ENCODE measurements around the gene NRL.

The NRL gene

GRCh38 chr14:24070285-24071143 is 44.2 kb downstream of the NRL start:
- no peak overlapping the region for H3K4me3 ChIP-seq (ENCODE audit: low read length)
- TF ChIP-seq ZNF274 (IDR thresholded peaks at IDR 0.05; ENCODE audit: low read depth, low read length) = no peak

GRCh38 chr14:24069411-24069735 is 45.4 kb downstream of the NRL start:
- H3K4me3 ChIP-seq (ENCODE audit: low read length) = no peak overlapping the region
- no peak for TF ChIP-seq ZNF274 (IDR thresholded peaks at IDR 0.05; ENCODE audit: low read depth, low read length)

- no peak for TF ChIP-seq ZNF274 (IDR thresholded peaks at IDR 0.05; ENCODE audit: low read depth, low read length)
Observed at GRCh38 chr14:24068711-24069410, 45.9 kb downstream of the NRL start.

DNA sequence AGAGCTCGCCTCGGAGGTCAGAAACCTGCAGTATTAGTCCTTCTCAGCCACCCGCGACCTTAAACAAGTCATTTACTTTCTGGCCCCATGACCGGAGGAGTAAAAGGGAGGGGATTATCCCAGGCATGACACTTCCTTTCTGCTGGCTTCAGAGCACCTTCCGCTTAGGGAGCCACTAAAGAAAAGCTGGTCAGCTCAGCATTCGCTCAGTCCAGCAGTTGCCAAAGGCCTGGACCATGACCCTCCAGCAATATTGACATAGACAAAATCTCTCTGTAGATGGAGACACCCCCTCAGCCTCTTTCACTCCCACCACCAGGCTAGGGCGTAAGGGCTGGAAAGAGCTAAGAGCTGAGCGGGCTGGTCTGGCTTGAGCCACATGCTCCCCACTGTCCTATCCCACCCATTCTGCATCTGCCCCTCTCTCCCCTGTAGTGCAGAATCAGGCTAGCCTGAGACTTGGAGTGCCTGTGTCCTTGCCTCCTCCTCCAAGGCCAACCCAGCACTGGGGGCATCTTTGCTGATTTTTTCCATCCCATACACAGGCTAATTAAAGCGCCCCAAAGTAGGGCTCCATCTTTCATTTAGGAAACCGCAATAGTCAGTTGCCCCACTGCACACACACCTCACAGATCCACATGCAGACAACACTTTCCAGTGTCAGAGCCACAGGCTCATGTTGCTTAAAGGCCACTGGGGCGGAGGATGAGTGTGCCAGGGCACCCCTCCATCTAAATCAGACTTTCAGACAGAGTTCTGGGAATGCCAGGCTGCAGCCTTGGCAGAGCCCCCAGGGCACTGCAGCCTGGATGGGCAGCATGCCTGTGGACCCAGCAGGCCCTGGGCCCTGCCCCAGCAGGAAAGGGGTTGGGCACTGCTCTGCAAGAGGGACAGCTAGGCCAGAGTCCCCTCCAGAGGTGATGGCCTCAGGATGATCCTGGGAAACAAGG is 47.3 kb downstream of the NRL start:
- H3K4me3 ChIP-seq (ENCODE audit: low read length) = no peak overlapping the region
- no peak for TF ChIP-seq ZNF274 (IDR thresholded peaks at IDR 0.05; ENCODE audit: low read depth, low read length)

More at GRCh38 chr14:24068711-24069410, 45.9 kb downstream of the NRL start:
- no peak overlapping the region for H3K4me3 ChIP-seq (ENCODE audit: low read length)

DNA sequence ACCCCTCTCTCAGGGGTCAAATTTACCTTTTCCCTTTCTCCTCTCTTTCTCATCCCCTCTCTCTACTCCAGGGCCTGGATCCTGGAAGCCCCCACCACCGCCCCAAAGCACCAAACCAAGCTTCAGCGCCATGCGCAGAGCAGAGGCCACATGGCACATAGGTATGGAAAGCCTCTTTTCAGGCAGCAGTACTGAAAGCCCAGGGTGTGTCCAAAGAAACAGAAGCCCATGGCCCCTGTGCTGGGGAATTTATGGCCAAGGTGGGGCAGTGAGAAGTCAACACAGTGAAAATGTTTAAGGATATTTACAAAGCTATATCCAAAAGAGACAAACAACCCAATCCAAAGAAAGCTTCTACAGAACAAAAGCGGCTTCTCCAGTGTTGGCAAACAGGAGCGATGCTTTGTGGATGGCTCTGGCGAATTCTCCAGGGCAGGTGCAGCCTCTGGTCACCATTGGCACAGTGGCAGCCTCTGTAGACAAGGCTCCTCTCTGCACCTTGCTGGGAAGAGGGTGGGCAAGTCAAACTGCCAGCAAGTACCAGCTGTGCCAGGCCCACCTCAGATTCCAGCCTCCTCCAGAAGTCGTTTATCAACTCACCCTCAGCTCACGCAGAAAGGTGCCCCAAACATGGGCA is 48.1 kb downstream of the NRL start:
- H3K4me3 ChIP-seq (ENCODE audit: low read length) = no peak overlapping the region
- TF ChIP-seq ZNF274 (IDR thresholded peaks at IDR 0.05; ENCODE audit: low read depth, low read length) = no peak

- TF ChIP-seq ZNF274 (IDR thresholded peaks at IDR 0.05; ENCODE audit: low read depth, low read length) = no peak
- no peak overlapping the region for H3K4me3 ChIP-seq (ENCODE audit: low read length)
Observed at GRCh38 chr14:24065408-24065807, 49.3 kb downstream of the NRL start.

GRCh38 chr14:24064856-24065255 is 49.9 kb downstream of the NRL start:
- no peak for TF ChIP-seq ZNF274 (IDR thresholded peaks at IDR 0.05; ENCODE audit: low read depth, low read length)
- no peak overlapping the region for H3K4me3 ChIP-seq (ENCODE audit: low read length)

- H3K4me3 ChIP-seq (ENCODE audit: low read length) = no peak overlapping the region
- TF ChIP-seq ZNF274 (IDR thresholded peaks at IDR 0.05; ENCODE audit: low read depth, low read length) = no peak
Observed at GRCh38 chr14:24064091-24064795, 50.5 kb downstream of the NRL start.

- TF ChIP-seq ZNF274 (IDR thresholded peaks at IDR 0.05; ENCODE audit: low read depth, low read length) = no peak
- H3K4me3 ChIP-seq (ENCODE audit: low read length) = no peak overlapping the region
Observed at GRCh38 chr14:24063263-24063836, 51.4 kb downstream of the NRL start.

- TF ChIP-seq ZNF274 (IDR thresholded peaks at IDR 0.05; ENCODE audit: low read depth, low read length) = no peak
- H3K4me3 ChIP-seq (ENCODE audit: low read length) = no peak overlapping the region
Observed at GRCh38 chr14:24062216-24062980, 52.4 kb downstream of the NRL start.

- TF ChIP-seq ZNF274 (IDR thresholded peaks at IDR 0.05; ENCODE audit: low read depth, low read length) = no peak
Observed at GRCh38 chr14:24060984-24061913, 53.5 kb downstream of the NRL start.

More at GRCh38 chr14:24060984-24061913, 53.5 kb downstream of the NRL start:
- no peak overlapping the region for H3K4me3 ChIP-seq (ENCODE audit: low read length)

Data from GM08714 (cell line).